ENCODE measurements around the gene PIP. TPM values are rescaled to one million over a fixed set of nuclear protein-coding genes. Genes with fewer than 3 reads are reported as not detected.
"Not testable (repeated sequence)": the region's sequence is repeated elsewhere in the genome, so short reads cannot be mapped to it uniquely, and the experiment has no call there.

Gene PIP
- total and polyA plus RNA-seq, 2 of the 8 experiments (the other 6 are each of a cell fraction or from before 2014, with no cell fraction given), result not detected

DNA sequence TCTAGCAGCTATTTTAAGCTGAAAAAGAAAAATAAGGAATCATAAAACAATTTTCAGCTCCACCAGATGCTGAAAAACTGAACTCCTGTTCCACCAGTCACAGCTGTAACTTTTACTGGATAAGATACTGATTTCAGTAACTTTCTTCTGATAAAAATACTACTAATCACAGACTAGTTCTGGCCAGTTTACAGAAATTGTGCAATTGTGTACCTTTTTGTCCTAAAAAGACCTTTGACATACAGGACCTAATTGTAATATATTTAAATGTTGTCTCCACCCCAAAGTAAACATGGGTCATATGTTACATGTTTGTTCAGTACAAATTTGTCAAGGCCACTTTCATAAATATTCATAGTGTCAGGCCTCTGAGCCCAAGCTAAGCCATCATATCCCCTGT lies 27.1 kb upstream of the PIP start (continued):
- no peak for TF ChIP-seq CHD1 (IDR thresholded peaks at IDR 0.05; ENCODE audit: low read depth, low read length)

DNA sequence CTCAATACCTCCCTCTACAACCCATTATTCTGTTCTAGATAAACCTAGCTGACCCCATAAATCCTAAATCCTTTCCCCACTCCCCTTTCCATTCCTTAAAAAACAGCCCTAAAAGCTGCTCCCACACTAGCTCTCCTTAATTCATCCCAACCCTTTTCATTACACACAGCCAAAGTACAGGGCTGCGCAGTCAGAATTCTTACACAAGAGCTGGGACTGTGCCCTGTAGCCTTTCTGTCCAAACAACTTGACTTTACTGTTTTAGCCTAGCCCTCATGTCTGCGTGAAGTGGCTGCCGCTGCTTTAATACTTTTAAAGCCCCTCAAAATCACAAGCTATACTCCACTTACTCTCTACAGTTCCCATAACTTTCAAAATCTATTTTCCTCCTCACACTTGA lies 23.9 kb upstream of the PIP start:
- H4K91ac ChIP-seq (replicated peaks; ENCODE audit: insufficient read length, low read length); H2BK5ac ChIP-seq (ENCODE audit: low read depth, low read length); H3K23me2 ChIP-seq (ENCODE audit: low read depth, low read length); H3K79me2 ChIP-seq (ENCODE audit: control insufficient read depth in 1 of 2, insufficient read depth in 2 of 2, low read length in 2 of 2); H4K20me1 ChIP-seq (replicated peaks in 1 of 2; ENCODE audit: control insufficient read depth in 1 of 2, insufficient read depth in 2 of 2, low read length in 2 of 2); H3K14ac ChIP-seq (ENCODE audit: insufficient read length); H4K8ac ChIP-seq (ENCODE audit: extremely low read depth, insufficient read depth, low read length); H3K56ac ChIP-seq (replicated peaks; ENCODE audit: insufficient read length, low read depth, low read length); H3K9ac ChIP-seq (replicated peaks in 1 of 4; ENCODE audit: extremely low read depth in 1 of 4, low read depth in 3 of 4, low read length in 3 of 4); POLR2A ChIA-PET (ENCODE audit: partially characterized antibody); H3K27me3 ChIP-seq (replicated peaks in 1 of 4; ENCODE audit: control insufficient read depth in 3 of 4, extremely low read depth in 1 of 4, insufficient read depth in 3 of 4, low read length in 3 of 4); H2AFZ ChIP-seq (ENCODE audit: low read length); H2BK15ac ChIP-seq (ENCODE audit: low read length); H2BK20ac ChIP-seq (ENCODE audit: low read length); H4K5ac ChIP-seq (ENCODE audit: insufficient read length, low read depth, low read length); H3K79me1 ChIP-seq (ENCODE audit: low read depth, low read length); H3K27ac ChIP-seq (ENCODE audit: low read depth, low read length); H3K9me3 ChIP-seq (ENCODE audit: insufficient read depth in 2 of 2, low read depth in 1 of 2, low read length in 1 of 2); FAIRE-seq; H2BK12ac ChIP-seq (ENCODE audit: low read depth, low read length); H3K4me2 ChIP-seq (ENCODE audit: insufficient read depth in 1 of 2, low read depth in 2 of 2, low read length in 2 of 2); H3K36me3 ChIP-seq (ENCODE audit: control insufficient read depth in 2 of 4, insufficient read depth in 4 of 4, low read length in 3 of 4); H3K4me1 ChIP-seq (replicated peaks in 1 of 4; ENCODE audit: control insufficient read depth in 3 of 4, insufficient read depth in 4 of 4, low read length in 3 of 4); DNase-seq (ENCODE audit: low read depth in 1 of 2, low spot score in 2 of 2); H2BK120ac ChIP-seq (replicated peaks; ENCODE audit: low read depth, low read length); H3K18ac ChIP-seq (ENCODE audit: extremely low read depth, low read length); H3K4ac ChIP-seq (replicated peaks; ENCODE audit: insufficient read length, low read depth, low read length); H2AK5ac ChIP-seq (ENCODE audit: low read depth, low read length); H3K4me3 ChIP-seq (ENCODE audit: extremely low read depth in 1 of 4, insufficient read depth in 2 of 4, low read depth in 3 of 4, low read length in 4 of 4); H3K23ac ChIP-seq (ENCODE audit: insufficient read length): not testable (repeated sequence)
- 96% methylated on average over 3 of the region's 3 CpGs; no CpG with 5 or more reads in 1 of the 2 experiments for WGBS, 2 experiments (ENCODE audit: extremely low coverage in 1 of 2, insufficient coverage in 1 of 2, insufficient read length in 1 of 2, insufficient replicate concordance in 2 of 2, low coverage in 1 of 2, low lambda C conversion rate in 2 of 2, missing lambda C conversion rate in 1 of 2)
- CTCF ChIA-PET (ENCODE audit: partially characterized antibody), result interaction anchor here (1.0 kb wide), 1 partner anchor 27 kb away, joined by 3 read pairs; no protein-coding TSS in a partner anchor

All from H1 (cell line).